Activated CD4-positive, alpha-beta T cell treated with anti-CD3 and anti-CD28 coated beads, Interleukin-10, Interleukin-2, amounts not matched to agents 100 ng/mL and 50 ng/mL, durations not matched to agents 16 hours and 8 hours (primary cell): Measurements from ENCODE around the gene GALNT14.
A peak's percentile ranks its signal among the peaks of the same experiment; 100 is the strongest.

Experiments used
- DNase-seq: peaks from one replicate; pipeline ENCODE4 v3.0.0-alpha.2; 2020

Gene GALNT14

DNA sequence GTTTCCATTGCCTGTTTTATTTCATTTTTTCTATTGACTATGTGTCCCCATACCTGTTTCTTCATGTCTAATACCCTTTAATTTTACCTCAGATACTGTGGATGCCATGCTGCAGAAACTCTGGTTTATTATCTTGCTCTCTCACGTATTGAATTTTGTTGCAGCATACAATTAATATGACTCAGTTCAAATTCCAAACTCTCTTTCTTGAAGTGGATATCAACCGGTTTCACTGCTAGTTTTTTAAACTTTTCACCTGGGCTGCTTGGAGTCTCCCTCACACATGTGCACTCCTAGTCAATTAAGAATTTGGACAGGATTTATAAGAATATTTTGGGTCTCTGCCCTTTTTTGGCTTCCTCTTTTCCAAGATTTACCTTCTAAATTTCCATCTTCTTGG, 260.4 kb downstream of the GALNT14 start:
- no peak for DNase-seq

DNA sequence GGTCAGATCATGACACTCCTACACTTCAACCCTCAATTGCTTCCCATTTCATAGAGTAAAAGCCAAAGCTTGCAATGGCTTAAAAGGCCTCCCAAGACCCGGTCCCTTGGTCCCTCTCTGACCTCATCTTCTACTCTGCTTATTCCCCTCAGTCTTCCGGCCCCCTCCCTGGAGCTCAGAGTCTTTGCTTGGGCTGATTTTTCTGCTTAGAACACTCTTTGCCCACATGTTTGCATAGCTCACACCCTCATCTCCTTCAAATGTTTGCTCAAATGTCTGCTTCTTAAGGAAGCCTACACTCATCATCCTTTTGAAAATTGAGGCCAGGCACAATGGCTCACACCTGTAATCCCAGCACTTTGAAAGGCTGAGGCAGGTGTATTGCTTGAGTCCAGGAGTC, 265.4 kb downstream of the GALNT14 start:
- DNase-seq: no peak

DNA sequence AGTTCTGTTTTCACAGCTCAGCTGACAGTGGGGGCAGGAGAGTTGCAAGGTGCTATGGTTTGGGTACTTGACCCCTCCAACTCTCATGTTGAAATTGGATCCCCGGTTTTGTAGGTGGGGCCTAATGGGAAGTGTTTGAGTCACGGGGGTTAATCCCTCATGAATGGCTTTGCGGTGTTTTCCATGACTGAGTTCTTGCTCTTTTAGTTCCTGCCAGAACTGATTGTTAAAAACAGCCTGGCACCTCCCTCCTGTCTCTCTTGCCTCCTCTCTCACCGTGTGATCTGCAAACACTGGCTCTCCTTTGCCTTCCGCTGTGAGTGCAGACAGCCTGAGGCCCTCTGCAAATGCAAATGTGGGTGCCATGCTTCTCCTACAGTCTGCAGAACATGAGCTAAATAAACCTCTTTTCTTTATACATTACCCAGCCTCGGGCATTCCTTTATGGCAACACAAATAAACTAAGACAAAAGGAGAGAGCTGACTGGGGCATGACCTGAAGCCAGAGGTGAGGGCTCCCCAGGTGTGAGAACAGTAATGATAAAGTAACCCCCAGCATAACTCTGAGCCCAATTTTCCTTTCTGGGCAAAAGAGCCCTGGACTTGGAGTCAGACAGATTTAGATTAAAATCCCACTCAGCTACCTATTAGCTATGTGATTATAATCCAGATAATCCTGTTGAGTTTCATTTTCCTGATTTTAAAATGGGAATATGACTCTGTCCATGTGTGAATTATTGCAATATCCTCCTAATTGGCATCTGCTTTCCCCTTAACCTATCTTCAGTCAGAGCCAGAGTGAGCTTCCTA, 266.1 kb downstream of the GALNT14 start:
- DNase-seq: no peak

DNA sequence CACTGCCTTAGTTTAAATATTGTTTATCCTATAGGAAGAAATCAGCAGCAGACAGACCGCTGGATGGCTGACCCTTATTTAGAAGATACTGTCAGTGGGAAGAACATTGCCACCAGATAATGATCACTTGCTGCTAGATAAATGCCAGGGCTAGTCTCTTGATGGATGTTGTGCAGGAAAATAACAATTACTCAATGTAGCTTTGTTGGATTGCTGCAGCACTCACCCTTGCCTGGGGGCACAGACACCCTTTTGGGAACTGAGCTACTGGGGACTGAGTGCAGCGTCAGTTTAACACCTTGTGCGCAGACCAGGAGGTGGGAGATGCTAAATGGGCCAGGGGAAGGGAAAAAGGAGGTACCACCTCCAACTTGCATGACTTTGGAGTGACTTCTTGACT, 266.8 kb downstream of the GALNT14 start:
- no peak for DNase-seq

DNA sequence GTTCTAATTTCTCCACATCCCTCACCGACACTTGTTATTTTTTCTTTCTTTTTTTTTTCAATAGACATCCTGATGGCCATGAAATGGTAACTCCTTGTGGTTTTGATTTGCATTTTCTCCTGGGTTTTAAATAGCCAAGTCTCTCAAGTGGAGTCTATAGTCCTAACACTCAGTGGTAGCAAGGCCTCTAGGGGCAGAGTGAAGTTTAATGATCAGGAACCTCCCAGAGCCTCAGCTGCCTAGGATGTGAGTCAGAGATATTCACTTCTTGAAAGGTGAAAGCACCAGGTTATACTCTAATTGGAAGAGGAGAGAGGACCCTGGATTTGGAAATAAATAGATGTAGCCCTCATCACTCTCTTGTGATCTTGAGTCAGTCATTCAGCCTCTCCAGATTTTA, 268.3 kb downstream of the GALNT14 start:
- no peak for DNase-seq

DNA sequence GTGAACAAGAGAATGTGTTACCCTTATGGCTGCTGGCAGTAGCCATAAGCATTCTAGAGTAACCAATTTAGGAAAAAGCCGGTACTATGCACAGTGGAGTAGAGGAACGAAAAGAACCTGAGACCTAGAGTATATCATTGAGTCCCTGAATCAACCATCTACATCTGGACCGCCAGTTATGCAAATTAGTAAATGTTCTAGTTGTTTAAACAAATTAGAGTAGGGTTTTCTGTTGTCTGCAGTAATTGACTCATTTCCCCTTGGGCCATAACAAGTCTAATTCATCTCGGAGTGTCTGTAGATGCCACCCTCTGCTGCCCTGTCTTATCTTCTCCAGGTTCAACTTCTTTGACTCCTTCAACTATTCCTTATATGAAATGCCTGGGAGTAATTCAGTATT, 270.9 kb downstream of the GALNT14 start:
- DNase-seq: no peak

GRCh38 chr2:30866974-30867373, 271.3 kb downstream of the GALNT14 start:
- DNase-seq: no peak

- no peak for DNase-seq
These were observed 272.2 kb downstream of the GALNT14 start for GRCh38 chr2:30865892-30866681.

DNA sequence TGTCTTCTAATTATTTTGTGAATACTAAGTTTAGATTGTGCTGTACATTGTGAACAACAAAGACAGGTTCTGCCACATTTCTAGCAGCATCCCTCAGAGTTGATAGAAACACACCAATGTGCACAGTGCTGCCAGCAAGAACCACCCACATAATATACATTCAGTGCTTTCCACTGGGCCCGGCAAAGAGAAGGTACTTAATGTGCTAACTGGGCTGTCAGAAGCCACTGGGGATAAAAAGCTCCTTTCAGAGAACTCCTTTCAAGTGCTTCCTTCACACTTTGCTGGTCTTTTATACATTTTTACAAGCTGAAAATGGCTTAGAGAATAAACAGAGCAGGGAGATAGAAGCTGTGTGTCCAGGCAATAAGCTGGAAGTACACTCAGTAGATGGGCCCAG, 273.0 kb downstream of the GALNT14 start:
- no peak for DNase-seq

GRCh38 chr2:30862054-30862651, 276.1 kb downstream of the GALNT14 start:
- peak; percentile 62 for DNase-seq

- DNase-seq: no peak
These were observed 277.5 kb downstream of the GALNT14 start for GRCh38 chr2:30860726-30861125.
